GM18505 (cell line): ENCODE measurements around the gene HDAC7.

Experiments
- ATAC-seq: cut with Tn5 transposase; IDR thresholded peaks from one replicate; pipeline ENCODE4 v1.9.1; 2021; ENCODE audit not compliant: unreplicated experiment
- POLR2A ChIP-seq: IDR thresholded peaks from 4 replicates; pipeline ENCODE4 v1.6.1; 2011; ENCODE audit warnings: borderline replicate concordance; ENCODE audit not compliant: insufficient read depth, insufficient read length; ENCODE audit errors: extremely low read depth

The HDAC7 gene

GRCh38 chr12:47783821-47784819 is 35.6 kb downstream of the HDAC7 start:
- ATAC-seq, result no peak
- no peak for TF ChIP-seq POLR2A

- ATAC-seq, result no peak
- TF ChIP-seq POLR2A, result no peak
Observed at GRCh38 chr12:47783024-47783755, 36.5 kb downstream of the HDAC7 start.

- TF ChIP-seq POLR2A, result no peak
Observed at GRCh38 chr12:47782372-47782770, 37.3 kb downstream of the HDAC7 start.

GRCh38 chr12:47781479-47782371 is 38.0 kb downstream of the HDAC7 start:
- no peak for TF ChIP-seq POLR2A
- no peak for ATAC-seq

More at GRCh38 chr12:47782372-47782770, 37.3 kb downstream of the HDAC7 start:
- ATAC-seq, result no peak

GRCh38 chr12:47779943-47780504 is 39.7 kb downstream of the HDAC7 start:
- TF ChIP-seq POLR2A, result no peak
- no peak for ATAC-seq

GRCh38 chr12:47779301-47779942 is 40.3 kb downstream of the HDAC7 start:
- ATAC-seq, result peak; percentile 67
- TF ChIP-seq POLR2A, result no peak

GRCh38 chr12:47778881-47779280 is 40.8 kb downstream of the HDAC7 start:
- TF ChIP-seq POLR2A, result no peak
- ATAC-seq, result no peak

- no peak for TF ChIP-seq POLR2A
- no peak for ATAC-seq
Observed at GRCh38 chr12:47777741-47778558, 41.8 kb downstream of the HDAC7 start.

- no peak for ATAC-seq
Observed at GRCh38 chr12:47777151-47777550, 42.6 kb downstream of the HDAC7 start.

GRCh38 chr12:47776471-47777143 is 43.1 kb downstream of the HDAC7 start:
- no peak for TF ChIP-seq POLR2A
- no peak for ATAC-seq

More at GRCh38 chr12:47777151-47777550, 42.6 kb downstream of the HDAC7 start:
- no peak for TF ChIP-seq POLR2A

- no peak for TF ChIP-seq POLR2A
- no peak for ATAC-seq
Observed at GRCh38 chr12:47775100-47775911, 44.4 kb downstream of the HDAC7 start.

- no peak for ATAC-seq
- no peak for TF ChIP-seq POLR2A
Observed at GRCh38 chr12:47774663-47775062, 45.0 kb downstream of the HDAC7 start.
